ENCODE results near the gene TMEM94. TPM values are rescaled to one million over a fixed set of nuclear protein-coding genes. Genes with fewer than 3 reads are reported as not detected.

The TMEM94 gene
- polyA plus RNA-seq, 2 of the 4 experiments (the other 2 are of a cell fraction): 30.5 to 63.8 TPM

- POLR2A ChIA-PET: no interaction called here
- Histone ChIP-seq H3K27ac (0 out of 6 replicates have a peak overlapping the region, but pooled peaks of 1 of the 2 experiments have one; percentile 11), H3K9me3 (no peaks in the 10 kb centered on the region), H3K4me1 (peaks cover 18% of the 10 kb centered on the region), H3K4me2 (no peak overlapping the region), H3K4me3 (no peak overlapping the region)
- DNase-seq (ENCODE audit: low read depth in 1 of 2, low spot score in 1 of 2) (no peak), ATAC-seq (no peak), FAIRE-seq (no peak)
- WGBS (ENCODE audit: missing lambda C conversion rate): 88% methylated on average over 14 of the region's 15 CpGs
- CTCF ChIA-PET: interaction anchor here (0.5 to 1.8 kb wide), 12 partner anchors 10 to 132 kb away, joined by 3 to 8 read pairs (median 3); partner anchors contain the start of genes LLGL2, SMIM5 and TSEN54
- TF ChIP-seq NFE2L2 (conservative IDR thresholded peaks at IDR 0.05; ENCODE audit: low read length) (no peak), NR3C1 (IDR thresholded peaks at IDR 0.05) (no peak), FOSL2 (IDR thresholded peaks at IDR 0.05) (no peak), FOSL2 (CRISPR knock-in tag; IDR thresholded peaks at IDR 0.05) (no peak), MAZ (IDR thresholded peaks at IDR 0.05; ENCODE audit: borderline replicate concordance, low read depth, low read length) (no peak), EHF (CRISPR knock-in tag; IDR thresholded peaks at IDR 0.05) (no peak), RAD21 (conservative IDR thresholded peaks at IDR 0.05 in 1 of 2, IDR thresholded peaks at IDR 0.05 in 1 of 2) (no peak), KDM5A (IDR thresholded peaks at IDR 0.05) (no peak), CHD4 (IDR thresholded peaks at IDR 0.05; ENCODE audit: borderline replicate concordance) (no peak), BCL3 (IDR thresholded peaks at IDR 0.05) (no peak)
These were observed 86.4 kb downstream of the TMEM94 start for GRCh38 chr17:75542728-75543336.

- CTCF ChIA-PET: interaction anchor here (0.7 to 1.4 kb wide), 3 partner anchors 14 to 222 kb away, joined by 3 read pairs; no protein-coding TSS in a partner anchor
- no peak overlapping the region for H3K4me3 ChIP-seq
- no peak for FAIRE-seq
These were observed 87.8 kb downstream of the TMEM94 start for GRCh38 chr17:75544250-75544649.

GRCh38 chr17:75546181-75546580 lies 89.7 kb downstream of the TMEM94 start:
- H3K4me1 ChIP-seq: peaks cover 22% of the 10 kb centered on the region
- H3K9me3 ChIP-seq: no peaks in the 10 kb centered on the region
- H3K4me3 ChIP-seq: no peak overlapping the region
- DNase-seq (ENCODE audit: low read depth in 1 of 2, low spot score in 1 of 2) (no peak), FAIRE-seq (no peak), ATAC-seq (no peak)
- POLR2A ChIA-PET: no interaction called here
- CTCF ChIA-PET: no interaction called here
- no peak overlapping the region for H3K27ac ChIP-seq
- TF ChIP-seq ZFP36 (IDR thresholded peaks at IDR 0.05; ENCODE audit: borderline replicate concordance, partially characterized antibody) (no peak), RFX5 (IDR thresholded peaks at IDR 0.05) (no peak), MAZ (IDR thresholded peaks at IDR 0.05; ENCODE audit: borderline replicate concordance, low read depth, low read length) (no peak)
- no peak overlapping the region for H3K4me2 ChIP-seq
- 95% methylated on average over 13 of the region's 13 CpGs for WGBS (ENCODE audit: missing lambda C conversion rate)

More at GRCh38 chr17:75544250-75544649, 87.8 kb downstream of the TMEM94 start:
- no peak for ATAC-seq
- peaks cover 19% of the 10 kb centered on the region for H3K4me1 ChIP-seq
- TF ChIP-seq MAZ (IDR thresholded peaks at IDR 0.05; ENCODE audit: borderline replicate concordance, low read depth, low read length): no peak
- no peak for TF ChIP-seq CBX8 (IDR thresholded peaks at IDR 0.05)
- no peak for TF ChIP-seq JUNB (IDR thresholded peaks at IDR 0.05)
- no peak for TF ChIP-seq E2F6 (IDR thresholded peaks at IDR 0.05; ENCODE audit: borderline replicate concordance, low read depth)
- no peak for TF ChIP-seq SMC3 (IDR thresholded peaks at IDR 0.05)
- no peak for TF ChIP-seq FOXS1 (CRISPR knock-in tag; IDR thresholded peaks at IDR 0.05)
- no peak for TF ChIP-seq ATOH8 (CRISPR knock-in tag; IDR thresholded peaks at IDR 0.05; ENCODE audit: low read depth)
- TF ChIP-seq POLR2A (IDR thresholded peaks at IDR 0.05; ENCODE audit: low read length): no peak
- TF ChIP-seq MYC (IDR thresholded peaks at IDR 0.05; ENCODE audit: borderline replicate concordance, low read length): no peak
- TF ChIP-seq MAFK (IDR thresholded peaks at IDR 0.05; ENCODE audit: partially characterized antibody): no peak
- WGBS (ENCODE audit: missing lambda C conversion rate): 90% methylated on average over 8 of the region's 8 CpGs
- H3K9me3 ChIP-seq: no peaks in the 10 kb centered on the region
- H3K4me2 ChIP-seq: no peak overlapping the region
- H3K27ac ChIP-seq: no peak overlapping the region
- DNase-seq (ENCODE audit: low read depth in 1 of 2, low spot score in 1 of 2): no peak
- POLR2A ChIA-PET: no interaction called here

All from A549 (cell line).